Breast epithelium (tissue), 4 donors: Measurements from ENCODE around the gene RIT2. TPM values are rescaled to one million over a fixed set of nuclear protein-coding genes. Genes with fewer than 3 reads are reported as not detected.

ENCODE experiments used
- DNase-seq, 2 donors: peaks; one replicate each; pipeline ENCODE4 v3.0.0-alpha.2; 2019; ENCODE audit warnings: low spot score in 2 of 2
- H3K27ac ChIP-seq, 2 donors: fragments of 200-600 bp; sonication (generic) in 1 of 2; one replicate each; pipeline ENCODE4 v1.5.1; 2016 to 2019; ENCODE audit warnings: mild to moderate bottlenecking in 1 of 2
- H3K27me3 ChIP-seq, 2 donors: fragments of 200-600 bp; sonication (generic) in 1 of 2; one replicate each; pipeline versions ENCODE4 v1.5.1 to v1.6.0; 2017 to 2019; ENCODE audit warnings: control low read depth in 1 of 2, mild to moderate bottlenecking in 1 of 2
- H3K36me3 ChIP-seq: fragments of 200-600 bp; one replicate; pipeline ENCODE4 v1.5.1; 2019
- H3K4me1 ChIP-seq, 2 donors: fragments of 200-600 bp; sonication (generic); one replicate each; pipeline ENCODE4 v1.5.1; 2016 to 2019; ENCODE audit warnings: control low read depth in 1 of 2
- H3K4me3 ChIP-seq, 3 donors: fragments of 200-600 bp; sonication (generic); 1 replicate in 2 of 3; 2 replicates in 1 of 3; pipeline ENCODE4 v1.5.1; 2016 to 2019; ENCODE audit warnings: mild to moderate bottlenecking in 3 of 3, moderate library complexity in 2 of 3
- H3K9me3 ChIP-seq, 2 donors: fragments of 200-600 bp; sonication (generic) in 1 of 2; one replicate each; pipeline ENCODE4 v1.5.1; 2016 to 2019; ENCODE audit warnings: control low read depth in 1 of 2
- POLR2A ChIP-seq: fragments of 450-650 bp; IDR thresholded peaks from one replicate; pipeline ENCODE4 v1.6.1; 2016; ENCODE audit warnings: antibody characterized with exemption, mild to moderate bottlenecking, moderate library complexity
- POLR2AphosphoS5 ChIP-seq, 3 donors: sonication (generic); formaldehyde crosslinking; IDR thresholded peaks; one replicate each; pipeline ENCODE4 v1.6.1; 2017; ENCODE audit warnings: antibody characterized with exemption in 3 of 3
- intact Hi-C: fragments of 100-400 bp; cut with DNase I; formaldehyde crosslinking; loops from one replicate; pipeline ENCODE4 v1.15.1; 2023; ENCODE audit warnings: low total_unique reads
- total RNA-seq, 3 donors: library from RNA; depleted of rRNA; stranded (reverse); fragments of >200 nt; gene quantifications; one replicate each; pipeline ENCODE4 v1.1.0, GENCODE V29; 2016
- TF ChIP-seq, protein P1 (sequence below), 3 donors: fragments of 450-650 bp; IDR thresholded peaks; one replicate each; pipeline ENCODE4 v1.5.1; 2016 to 2017; ENCODE audit warnings: antibody characterized with exemption in 3 of 3, mild to moderate bottlenecking in 3 of 3, moderate library complexity in 3 of 3

The RIT2 gene
- total RNA-seq, 3 donors from 2014 or later = not detected

DNA sequence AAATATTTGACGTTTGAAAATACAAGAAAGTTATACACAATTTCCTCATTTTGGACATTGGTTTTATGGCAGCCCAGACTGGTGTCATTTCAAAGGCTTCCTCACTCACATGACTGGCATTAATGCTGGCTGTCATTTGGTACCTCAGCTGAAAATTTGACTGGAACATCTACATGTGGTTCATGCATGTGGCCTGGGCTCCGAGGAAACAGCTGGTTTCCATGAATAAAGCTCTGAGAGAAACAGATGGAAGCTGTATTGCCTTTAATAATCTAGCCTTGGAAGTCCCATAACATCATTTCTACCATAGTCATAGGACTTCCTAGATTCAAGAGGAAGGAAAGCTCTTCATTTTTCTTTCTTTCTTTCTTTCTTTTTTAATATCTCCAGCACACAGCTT lies 42.9 kb upstream of the RIT2 start:
- Histone ChIP-seq H3K9me3 (no peaks in the 10 kb centered on the region), H3K27ac (no peak overlapping the region), H3K4me3 (no peak overlapping the region), H3K36me3 (no peaks in the 10 kb centered on the region), H3K27me3 (no peaks in the 10 kb centered on the region), H3K4me1 (no peaks in the 10 kb centered on the region)
- TF ChIP-seq POLR2AphosphoS5 (IDR thresholded peaks at IDR 0.05) (no peak), POLR2A (no peak)
- TF ChIP-seq, protein P1, sequence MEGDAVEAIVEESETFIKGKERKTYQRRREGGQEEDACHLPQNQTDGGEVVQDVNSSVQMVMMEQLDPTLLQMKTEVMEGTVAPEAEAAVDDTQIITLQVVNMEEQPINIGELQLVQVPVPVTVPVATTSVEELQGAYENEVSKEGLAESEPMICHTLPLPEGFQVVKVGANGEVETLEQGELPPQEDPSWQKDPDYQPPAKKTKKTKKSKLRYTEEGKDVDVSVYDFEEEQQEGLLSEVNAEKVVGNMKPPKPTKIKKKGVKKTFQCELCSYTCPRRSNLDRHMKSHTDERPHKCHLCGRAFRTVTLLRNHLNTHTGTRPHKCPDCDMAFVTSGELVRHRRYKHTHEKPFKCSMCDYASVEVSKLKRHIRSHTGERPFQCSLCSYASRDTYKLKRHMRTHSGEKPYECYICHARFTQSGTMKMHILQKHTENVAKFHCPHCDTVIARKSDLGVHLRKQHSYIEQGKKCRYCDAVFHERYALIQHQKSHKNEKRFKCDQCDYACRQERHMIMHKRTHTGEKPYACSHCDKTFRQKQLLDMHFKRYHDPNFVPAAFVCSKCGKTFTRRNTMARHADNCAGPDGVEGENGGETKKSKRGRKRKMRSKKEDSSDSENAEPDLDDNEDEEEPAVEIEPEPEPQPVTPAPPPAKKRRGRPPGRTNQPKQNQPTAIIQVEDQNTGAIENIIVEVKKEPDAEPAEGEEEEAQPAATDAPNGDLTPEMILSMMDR (IDR thresholded peaks at IDR 0.05) = no peak
- no peak for DNase-seq
- intact Hi-C loops = loop anchor here (5.0 kb wide), 1 partner anchor 646 kb away; no protein-coding TSS in a partner anchor

- Histone ChIP-seq H3K27ac (no peak overlapping the region), H3K4me1 (no peaks in the 10 kb centered on the region), H3K36me3 (no peaks in the 10 kb centered on the region), H3K27me3 (no peaks in the 10 kb centered on the region), H3K9me3 (no peaks in the 10 kb centered on the region), H3K4me3 (no peak overlapping the region)
- intact Hi-C loops = loop anchor here (5.0 kb wide), 1 partner anchor 644 kb away; no protein-coding TSS in a partner anchor
- DNase-seq = no peak
- TF ChIP-seq POLR2A (no peak), POLR2AphosphoS5 (IDR thresholded peaks at IDR 0.05) (no peak)
- TF ChIP-seq, protein P1 (IDR thresholded peaks at IDR 0.05) = no peak
Measured at GRCh38 chr18:43155842-43156241, 40.4 kb upstream of the RIT2 start.

GRCh38 chr18:43148231-43148630 lies 32.7 kb upstream of the RIT2 start:
- H3K4me1 ChIP-seq = no peaks in the 10 kb centered on the region
- no peaks in the 10 kb centered on the region for H3K27me3 ChIP-seq
- intact Hi-C loops = no loop called here
- TF ChIP-seq, protein P1 (IDR thresholded peaks at IDR 0.05) = no peak
- TF ChIP-seq POLR2A = no peak
- no peak for TF ChIP-seq POLR2AphosphoS5 (IDR thresholded peaks at IDR 0.05)
- no peaks in the 10 kb centered on the region for H3K36me3 ChIP-seq
- DNase-seq = no peak
- no peak overlapping the region for H3K27ac ChIP-seq
- no peaks in the 10 kb centered on the region for H3K9me3 ChIP-seq
- no peak overlapping the region for H3K4me3 ChIP-seq

DNA sequence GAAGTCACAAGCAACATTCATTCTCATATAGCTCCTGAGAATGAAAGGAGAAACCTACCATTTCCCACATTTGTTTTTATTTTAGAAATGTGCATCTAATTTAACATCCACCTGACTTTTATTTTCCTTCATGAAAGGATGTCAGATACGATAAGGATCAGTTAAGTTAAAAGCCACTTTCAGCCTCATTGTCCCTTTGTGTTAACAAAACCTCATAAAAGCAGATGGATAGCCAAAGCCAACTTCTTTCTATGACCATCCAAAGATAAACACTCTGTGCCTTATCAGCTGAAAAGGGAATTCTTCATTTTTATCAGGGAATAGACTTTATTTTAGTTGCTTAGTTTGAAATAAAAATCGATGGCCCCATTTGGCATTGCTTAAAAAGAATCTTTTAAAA lies 25.7 kb upstream of the RIT2 start:
- TF ChIP-seq, protein P1 (IDR thresholded peaks at IDR 0.05) = no peak
- TF ChIP-seq POLR2AphosphoS5 (IDR thresholded peaks at IDR 0.05) = no peak
- TF ChIP-seq POLR2A = no peak
- intact Hi-C loops = no loop called here
- DNase-seq = no peak

GRCh38 chr18:43139288-43139946 lies 23.9 kb upstream of the RIT2 start:
- Histone ChIP-seq H3K9me3 (no peaks in the 10 kb centered on the region), H3K4me1 (no peaks in the 10 kb centered on the region), H3K4me3 (no peak overlapping the region), H3K27ac (no peak overlapping the region), H3K36me3 (no peaks in the 10 kb centered on the region), H3K27me3 (no peaks in the 10 kb centered on the region)
- TF ChIP-seq POLR2AphosphoS5 (IDR thresholded peaks at IDR 0.05) (no peak), POLR2A (no peak)
- TF ChIP-seq, protein P1 (IDR thresholded peaks at IDR 0.05) = no peak
- DNase-seq = no peak
- intact Hi-C loops = no loop called here

More for the DNA sequence above, 25.7 kb upstream of the RIT2 start:
- Histone ChIP-seq H3K4me3 (no peak overlapping the region), H3K36me3 (no peaks in the 10 kb centered on the region), H3K27ac (no peak overlapping the region), H3K27me3 (no peaks in the 10 kb centered on the region), H3K9me3 (no peaks in the 10 kb centered on the region), H3K4me1 (no peaks in the 10 kb centered on the region)
